B cell (primary cell): ENCODE data around the gene TNIK. TPM values are rescaled to one million over a fixed set of nuclear protein-coding genes. Genes with fewer than 3 reads are reported as not detected.

Source experiments
- ATAC-seq: fragments of 200-7000 bp; cut with Tn5 transposase; one replicate; pipeline ENCODE4 v1.10.0; 2021; ENCODE audit warnings: low read depth, mild to moderate bottlenecking, moderate number of reproducible peaks, moderate library complexity
- CTCF ChIA-PET: fragments of 350-600 bp; sonication (Branson Sonifier 250); formaldehyde crosslinking; loops from one replicate; lab custom pipeline; 2021; ENCODE audit warnings: antibody characterized with exemption, inconsistent platforms; lab: Charles Lee
- POLR2A ChIA-PET: fragments of 350-600 bp; sonication (Branson Sonifier 250); formaldehyde crosslinking; loops from one replicate; lab custom pipeline; 2021; ENCODE audit warnings: antibody characterized with exemption; lab: Charles Lee
- DNase-seq: peaks from one replicate; pipeline ENCODE4 v3.0.0; 2013
- H2AFZ ChIP-seq: 2 replicates; pipeline ENCODE4 v1.6.1; 2012; ENCODE audit warnings: mild to moderate bottlenecking, low read depth, low read length; ENCODE audit not compliant: insufficient read depth, poor library complexity, severe bottlenecking
- H3K27ac ChIP-seq, 2 donors: 1 replicate in 1 of 2; 2 replicates in 1 of 2; pipeline ENCODE4 v1.5.1; 2012 to 2013; ENCODE audit warnings: low read length in 2 of 2, mild to moderate bottlenecking in 2 of 2, moderate library complexity in 1 of 2
- H3K27me3 ChIP-seq, 4 experiments: fragments of 200-600 bp in 1 of 4; sonication (generic) in 1 of 4; replicated peaks in 1 of 4; 1 replicate in 2 of 4; 2 replicates in 2 of 4; pipeline versions ENCODE4 v1.6.1 to v1.7.0; 2013 to 2016; ENCODE audit warnings: low read length in 3 of 4, mild to moderate bottlenecking in 2 of 4, mixed read lengths in 1 of 4, moderate library complexity in 1 of 4; ENCODE audit not compliant: insufficient read depth in 4 of 4, control insufficient read depth in 3 of 4; ENCODE audit errors: control extremely low read depth in 1 of 4
- H3K36me3 ChIP-seq, 2 experiments: replicated peaks in 1 of 2; 1 replicate in 1 of 2; 2 replicates in 1 of 2; pipeline versions ENCODE4 v1.6.1 to v1.7.1; 2013; ENCODE audit warnings: low read length in 1 of 2; ENCODE audit not compliant: insufficient read depth in 2 of 2, control insufficient read depth in 1 of 2; ENCODE audit errors: control extremely low read depth in 1 of 2, extremely low read depth in 1 of 2
- H3K4me1 ChIP-seq, 2 donors: fragments of 200-600 bp in 1 of 2; sonication (generic) in 1 of 2; 1 replicate in 1 of 2; 2 replicates in 1 of 2; pipeline versions ENCODE4 v1.5.1 to v1.6.1; 2013 to 2017; ENCODE audit warnings: low read length in 2 of 2; ENCODE audit not compliant: control insufficient read depth in 2 of 2, insufficient read depth in 2 of 2
- H3K4me2 ChIP-seq: replicated peaks from 2 replicates; pipeline ENCODE3; 2012; ENCODE audit warnings: mild to moderate bottlenecking, low read depth, low read length; ENCODE audit not compliant: poor library complexity, severe bottlenecking
- H3K4me3 ChIP-seq, 5 experiments: fragments of 200-600 bp in 1 of 5; sonication (generic) in 1 of 5; 1 replicate in 3 of 5; 2 replicates in 2 of 5; pipeline versions ENCODE4 v1.5.1 to v1.7.0; 2011 to 2016; ENCODE audit warnings: low read length in 4 of 5, mild to moderate bottlenecking in 4 of 5, low read depth in 2 of 5, control low read depth in 1 of 5, moderate library complexity in 1 of 5; ENCODE audit not compliant: insufficient read depth in 1 of 5; ENCODE audit errors: control extremely low read depth in 1 of 5, extremely low read depth in 1 of 5
- H3K79me2 ChIP-seq: fragments of 200-600 bp; sonication (generic); one replicate; pipeline ENCODE4 v1.6.0; 2016; ENCODE audit warnings: low read length; ENCODE audit not compliant: control insufficient read depth, insufficient read depth
- H3K9ac ChIP-seq: fragments of 200-600 bp; sonication (generic); 2 replicates; pipeline ENCODE4 v1.6.1; 2017; ENCODE audit warnings: mild to moderate bottlenecking, low read length, moderate library complexity
- H3K9me3 ChIP-seq, 3 donors: one replicate each; pipeline versions ENCODE4 v1.6.1 to v1.7.1; 2013; ENCODE audit warnings: low read length in 2 of 3; ENCODE audit not compliant: control insufficient read depth in 2 of 3, insufficient read depth in 1 of 3; ENCODE audit errors: control extremely low read depth in 1 of 3
- H4K20me1 ChIP-seq: 2 replicates; pipeline ENCODE4 v1.6.0; 2012; ENCODE audit warnings: mild to moderate bottlenecking, low read length; ENCODE audit not compliant: insufficient read depth, control insufficient read depth, poor library complexity, severe bottlenecking
- H3K27ac Mint-ChIP-seq: one replicate; pipeline ENCODE4 v1.8.0; 2021; ENCODE audit warnings: mixed read lengths
- H3K27me3 Mint-ChIP-seq: one replicate; pipeline ENCODE4 v1.8.0; 2021; ENCODE audit warnings: mixed read lengths
- H3K4me1 Mint-ChIP-seq: one replicate; pipeline ENCODE4 v1.8.0; 2021; ENCODE audit warnings: mixed read lengths
- H3K4me3 Mint-ChIP-seq: one replicate; pipeline ENCODE4 v1.8.0; 2021; ENCODE audit warnings: mixed read lengths
- H3K9me3 Mint-ChIP-seq: one replicate; pipeline ENCODE4 v1.8.0; 2022; ENCODE audit warnings: mixed read lengths; ENCODE audit not compliant: insufficient read depth
- CTCF ChIP-seq: fragments of 200-600 bp; IDR thresholded peaks from one replicate; pipeline ENCODE4 v1.8.0; 2022; ENCODE audit warnings: antibody characterized with exemption, mild to moderate bottlenecking
- EZH2 ChIP-seq: IDR thresholded peaks from 2 replicates; pipeline ENCODE4 v1.6.1; 2012; ENCODE audit warnings: borderline replicate concordance, low read depth, mild to moderate bottlenecking, moderate library complexity, low read length; ENCODE audit not compliant: insufficient read depth, poor library complexity, severe bottlenecking
- WGBS: methylation state at CpG from one replicate; pipeline ENCODE4 v1.1.5; 2013; ENCODE audit warnings: missing lambda C conversion rate; ENCODE audit not compliant: insufficient coverage; 5-methylcytosine and 5-hydroxymethylcytosine counted together
- intact Hi-C: fragments of 100-400 bp; cut with micrococcal nuclease; formaldehyde crosslinking; loops from one replicate; pipeline ENCODE4 v1.10.0; 2022
- polyA plus RNA-seq: library from polyadenylated mRNA; depleted of rRNA; stranded (reverse); fragments of >200 nt; gene quantifications from 2 replicates; pipeline ENCODE4 v1.2.3, GENCODE V29; 2012
- total RNA-seq, 2 donors: library from RNA; stranded (reverse); fragments of 120-200 nt in 1 of 2; gene quantifications; 1 replicate in 1 of 2; 2 replicates in 1 of 2; pipeline versions ENCODE4 v1.2.3 to v1.2.4, GENCODE V29; 2013 to 2022

TNIK gene
- total and polyA plus RNA-seq, 2 donors (not counting 1 experiment from before 2014, with no cell fraction given): 0.66 to 7.7 TPM

- H3K27ac ChIP-seq: no peak overlapping the region
- Mint-ChIP-seq H3K4me3 (no peak overlapping the region), H3K27ac (no peak overlapping the region), H3K9me3 (no peaks in the 10 kb centered on the region), H3K4me1 (no peaks in the 10 kb centered on the region), H3K27me3 (no peaks in the 10 kb centered on the region)
- no peaks in the 10 kb centered on the region for H4K20me1 ChIP-seq
- ChIA-PET POLR2A (no interaction called here), CTCF (no interaction called here)
- no peak overlapping the region for H3K4me3 ChIP-seq
- intact Hi-C loops: no loop called here
- TF ChIP-seq CTCF: no peak
- TF ChIP-seq EZH2: no peak
- H3K36me3 ChIP-seq: no peaks in the 10 kb centered on the region
- H3K9me3 ChIP-seq: no peaks in the 10 kb centered on the region
- no peaks in the 10 kb centered on the region for H3K4me1 ChIP-seq
- H3K9ac ChIP-seq: no peak overlapping the region
- H2AFZ ChIP-seq: no peak overlapping the region
- no peaks in the 10 kb centered on the region for H3K79me2 ChIP-seq
- DNase-seq: no peak
- no peaks in the 10 kb centered on the region for H3K27me3 ChIP-seq
- no peak overlapping the region for H3K4me2 ChIP-seq
- no peak for ATAC-seq
Observed at GRCh38 chr3:171116365-171116764, 343.8 kb downstream of the TNIK start.

DNA sequence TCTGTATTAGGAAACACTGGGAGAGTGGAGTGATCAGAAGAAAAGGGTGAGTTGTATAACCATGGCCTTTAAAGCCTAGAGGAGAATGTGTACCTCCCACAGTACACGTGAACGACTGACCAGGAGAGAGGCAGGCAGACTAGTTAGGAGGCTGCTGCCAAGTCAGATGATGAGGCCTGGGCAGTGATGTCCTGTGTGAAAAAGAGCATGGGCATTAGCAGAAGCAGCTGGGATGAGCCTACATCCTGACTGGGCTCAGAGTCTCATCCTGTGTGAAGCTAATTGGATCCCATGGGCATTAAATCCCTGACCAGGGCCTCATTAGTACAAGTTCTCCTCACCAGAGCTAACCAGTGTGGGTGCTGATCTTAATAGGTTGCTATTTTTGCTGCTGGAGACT is 344.5 kb downstream of the TNIK start:
- WGBS: 100% methylated on average over 2 of the region's 2 CpGs
- H3K27me3 ChIP-seq: no peaks in the 10 kb centered on the region
- ATAC-seq (no peak), DNase-seq (no peak)
- TF ChIP-seq EZH2 (no peak), CTCF (no peak)
- H3K9me3 ChIP-seq: no peaks in the 10 kb centered on the region
- Mint-ChIP-seq H3K4me3 (no peak overlapping the region), H3K27ac (no peak overlapping the region), H3K9me3 (no peaks in the 10 kb centered on the region), H3K27me3 (no peaks in the 10 kb centered on the region), H3K4me1 (no peaks in the 10 kb centered on the region)
- no peak overlapping the region for H3K27ac ChIP-seq
- CTCF ChIA-PET: no interaction called here
- POLR2A ChIA-PET: no interaction called here
- H3K36me3 ChIP-seq: no peaks in the 10 kb centered on the region
- no peaks in the 10 kb centered on the region for H3K4me1 ChIP-seq
- H4K20me1 ChIP-seq: no peaks in the 10 kb centered on the region
- H3K9ac ChIP-seq: no peak overlapping the region
- intact Hi-C loops: no loop called here
- H3K4me2 ChIP-seq: no peak overlapping the region
- no peaks in the 10 kb centered on the region for H3K79me2 ChIP-seq
- no peak overlapping the region for H2AFZ ChIP-seq
- no peak overlapping the region for H3K4me3 ChIP-seq
